H9 (cell line): Measurements from ENCODE around the gene SCFD2. TPM values are rescaled to one million over a fixed set of nuclear protein-coding genes. Genes with fewer than 3 reads are reported as not detected.

ENCODE experiments used
- DNase-seq: peaks from one replicate; pipeline ENCODE4 v3.0.0-alpha.2; 2017
- H2AFZ ChIP-seq: one replicate; pipeline ENCODE4 v1.6.1; 2013; ENCODE audit warnings: mild to moderate bottlenecking, low read length, control low read depth, moderate library complexity
- H2AK5ac ChIP-seq: 2 replicates; pipeline ENCODE4 v1.6.1; 2013; ENCODE audit warnings: low read length, control low read depth, mixed read lengths; ENCODE audit not compliant: insufficient read length
- H2BK120ac ChIP-seq: one replicate; pipeline ENCODE4 v1.6.1; 2013; ENCODE audit warnings: low read depth, mild to moderate bottlenecking, low read length, control low read depth, inconsistent platforms; ENCODE audit not compliant: poor library complexity, severe bottlenecking
- H2BK12ac ChIP-seq: 2 replicates; pipeline ENCODE4 v1.6.1; 2013; ENCODE audit warnings: low read length, control low read depth, mixed read lengths, low read depth; ENCODE audit not compliant: insufficient read length
- H2BK15ac ChIP-seq: 2 replicates; pipeline ENCODE4 v1.6.1; 2013; ENCODE audit warnings: low read depth, low read length, control low read depth
- H2BK20ac ChIP-seq: one replicate; pipeline ENCODE4 v1.6.1; 2013; ENCODE audit warnings: low read depth, mild to moderate bottlenecking, low read length, control low read depth, inconsistent platforms; ENCODE audit not compliant: poor library complexity, severe bottlenecking
- H2BK5ac ChIP-seq: 2 replicates; pipeline ENCODE4 v1.6.1; 2013; ENCODE audit warnings: low read length, control low read depth, mixed read lengths; ENCODE audit not compliant: insufficient read length
- H3K14ac ChIP-seq: 2 replicates; pipeline ENCODE4 v1.6.1; 2013; ENCODE audit warnings: low read length, control low read depth; ENCODE audit not compliant: insufficient read depth
- H3K18ac ChIP-seq: 2 replicates; pipeline ENCODE4 v1.6.1; 2013; ENCODE audit warnings: low read depth, mild to moderate bottlenecking, mixed read lengths, low read length, control low read depth; ENCODE audit not compliant: insufficient read length
- H3K23ac ChIP-seq: 2 replicates; pipeline ENCODE4 v1.6.1; 2013; ENCODE audit warnings: low read length, control low read depth, mixed read lengths, low read depth; ENCODE audit not compliant: insufficient read length
- H3K23me2 ChIP-seq: 2 replicates; pipeline ENCODE4 v1.6.1; 2013; ENCODE audit warnings: low read depth, mild to moderate bottlenecking, mixed read lengths, low read length, control low read depth; ENCODE audit not compliant: insufficient read length, poor library complexity, severe bottlenecking
- H3K27ac ChIP-seq: 2 replicates; pipeline ENCODE4 v1.5.1; 2013; ENCODE audit warnings: low read length, control low read depth, mixed read lengths, low read depth; ENCODE audit not compliant: insufficient read length
- H3K27me3 ChIP-seq: 2 replicates; pipeline ENCODE4 v1.6.1; 2013; ENCODE audit warnings: low read length, control low read depth, inconsistent platforms; ENCODE audit not compliant: insufficient read depth
- H3K4ac ChIP-seq: 2 replicates; pipeline ENCODE4 v1.6.1; 2013; ENCODE audit warnings: low read depth, mild to moderate bottlenecking, control low read depth, inconsistent platforms, low read length, moderate library complexity
- H3K4me1 ChIP-seq: 2 replicates; pipeline ENCODE4 v1.6.1; 2013; ENCODE audit warnings: low read length, control low read depth, inconsistent platforms; ENCODE audit not compliant: insufficient read depth
- H3K4me2 ChIP-seq: 2 replicates; pipeline ENCODE4 v1.6.1; 2013; ENCODE audit warnings: low read length, control low read depth, mixed read lengths; ENCODE audit not compliant: insufficient read length, insufficient read depth
- H3K56ac ChIP-seq: 2 replicates; pipeline ENCODE4 v1.6.1; 2013; ENCODE audit warnings: low read depth, mild to moderate bottlenecking, mixed read lengths, low read length, control low read depth; ENCODE audit not compliant: insufficient read length
- H3K79me1 ChIP-seq: 2 replicates; pipeline ENCODE4 v1.6.1; 2013; ENCODE audit warnings: low read depth, mild to moderate bottlenecking, moderate library complexity, low read length, control low read depth, inconsistent platforms; ENCODE audit not compliant: insufficient read depth, poor library complexity, severe bottlenecking
- H3K79me2 ChIP-seq: 2 replicates; pipeline ENCODE4 v1.6.1; 2013; ENCODE audit warnings: low read length, control low read depth, inconsistent platforms; ENCODE audit not compliant: insufficient read depth
- H3K9ac ChIP-seq: 2 replicates; pipeline ENCODE4 v1.6.1; 2013; ENCODE audit warnings: low read length, control low read depth, mixed read lengths; ENCODE audit not compliant: insufficient read length; ENCODE audit errors: extremely low read depth
- H3K9me3 ChIP-seq: one replicate; pipeline ENCODE4 v1.6.1; 2013; ENCODE audit warnings: low read depth, low read length, inconsistent platforms; ENCODE audit not compliant: control insufficient read depth
- H3T11ph ChIP-seq: one replicate; pipeline ENCODE4 v1.6.1; 2013; ENCODE audit warnings: mild to moderate bottlenecking, low read length, control low read depth, inconsistent platforms
- H4K20me1 ChIP-seq: one replicate; pipeline ENCODE4 v1.6.1; 2013; ENCODE audit not compliant: control insufficient read depth, insufficient read length, insufficient read depth
- H4K5ac ChIP-seq: 2 replicates; pipeline ENCODE4 v1.6.1; 2013; ENCODE audit warnings: low read depth, mild to moderate bottlenecking, mixed read lengths, low read length, control low read depth; ENCODE audit not compliant: insufficient read length
- H4K8ac ChIP-seq: replicated peaks from 2 replicates; pipeline ENCODE4 v1.6.1; 2013; ENCODE audit warnings: low read length, control low read depth, mixed read lengths, low read depth; ENCODE audit not compliant: insufficient read length
- H4K91ac ChIP-seq: 2 replicates; pipeline ENCODE4 v1.6.1; 2013; ENCODE audit warnings: low read depth, mild to moderate bottlenecking, moderate library complexity, mixed read lengths, low read length, control low read depth; ENCODE audit not compliant: insufficient read length
- H3K27ac Mint-ChIP-seq, 3 experiments: 2 replicates in 2 of 3; 3 replicates in 1 of 3; pipeline ENCODE4 v1.8.0; 2020 to 2021; ENCODE audit warnings: mixed read lengths in 3 of 3, mild to moderate bottlenecking in 1 of 3, moderate library complexity in 1 of 3
- H3K27me3 Mint-ChIP-seq: 2 replicates; pipeline ENCODE4 v1.8.0; 2021; ENCODE audit warnings: low read depth, mild to moderate bottlenecking, moderate library complexity, mixed read lengths
- H3K36me3 Mint-ChIP-seq, 3 experiments: 2 replicates in 2 of 3; 3 replicates in 1 of 3; pipeline ENCODE4 v1.8.0; 2020 to 2021; ENCODE audit warnings: low read depth in 3 of 3, mixed read lengths in 3 of 3; ENCODE audit not compliant: insufficient read depth in 1 of 3
- H3K4me1 Mint-ChIP-seq, 2 experiments: 2 replicates each; pipeline ENCODE4 v1.8.0; 2020; ENCODE audit warnings: mixed read lengths in 2 of 2
- H3K4me3 Mint-ChIP-seq, 2 experiments: 2 replicates in 1 of 2; 3 replicates in 1 of 2; pipeline ENCODE4 v1.8.0; 2020 to 2021; ENCODE audit warnings: mild to moderate bottlenecking in 2 of 2, mixed read lengths in 2 of 2, moderate library complexity in 1 of 2
- H3K9me3 Mint-ChIP-seq, 2 experiments: 2 replicates in 1 of 2; 3 replicates in 1 of 2; pipeline ENCODE4 v1.8.0; 2020; ENCODE audit warnings: mild to moderate bottlenecking in 2 of 2, mixed read lengths in 2 of 2, moderate library complexity in 1 of 2
- CTCF ChIP-seq: fragments of 200-600 bp; sonication (generic); conservative IDR thresholded peaks from 3 replicates; pipeline ENCODE4 v1.8.0; 2021; ENCODE audit warnings: antibody characterized with exemption, mild to moderate bottlenecking
- WGBS: extraction: QIAGEN DNeasy Blood & Tissue Kit; methylation state at CpG from one replicate; pipeline ENCODE4 v1.1.7; 2013; ENCODE audit warnings: missing lambda C conversion rate, low lambda C conversion rate, mixed read lengths; ENCODE audit not compliant: insufficient read length; ENCODE audit errors: extremely low coverage; 5-methylcytosine and 5-hydroxymethylcytosine counted together
- total RNA-seq: library from RNA; stranded (reverse); gene quantifications from 2 replicates; pipeline ENCODE4 v1.2.1, GENCODE V29; 2021

Gene SCFD2
- total RNA-seq, 1 experiment from 2014 or later = 10.1 TPM

GRCh38 chr4:53075162-53075785 lies 290.6 kb downstream of the SCFD2 start:
- Mint-ChIP-seq H3K9me3 (no peaks in the 10 kb centered on the region), H3K4me3 (no peak overlapping the region), H3K36me3 (no peaks in the 10 kb centered on the region), H3K27ac (no peak overlapping the region), H3K27me3 (no peaks in the 10 kb centered on the region), H3K4me1 (peaks cover 5 to 13% of the 10 kb centered on the region in 2 experiments)
- H3K9me3 ChIP-seq = no peaks in the 10 kb centered on the region
- H4K8ac ChIP-seq = no peak overlapping the region
- peaks cover 3% of the 10 kb centered on the region; the same call in 1 of the 2 replicates for H3K4me1 ChIP-seq
- H3K23ac ChIP-seq = no peak overlapping the region
- no peak overlapping the region for H2AFZ ChIP-seq
- no peak overlapping the region for H3K14ac ChIP-seq
- no peak overlapping the region for H2BK5ac ChIP-seq
- H3K79me2 ChIP-seq = no peaks in the 10 kb centered on the region
- no CpG with 5 or more reads among the region's 1 CpG for WGBS
- H2BK120ac ChIP-seq = no peak overlapping the region
- H2BK15ac ChIP-seq = no peak overlapping the region
- no peak overlapping the region for H3T11ph ChIP-seq
- H3K23me2 ChIP-seq = no peaks in the 10 kb centered on the region
- H3K56ac ChIP-seq = no peak overlapping the region
- H3K27ac ChIP-seq = no peak overlapping the region
- H2AK5ac ChIP-seq = no peak overlapping the region
- H3K27me3 ChIP-seq = no peaks in the 10 kb centered on the region
- H3K4ac ChIP-seq = no peak overlapping the region
- H3K18ac ChIP-seq = no peak overlapping the region
- no peak overlapping the region for H2BK20ac ChIP-seq
- H3K4me2 ChIP-seq = no peak overlapping the region
- no peak for TF ChIP-seq CTCF
- no peak for DNase-seq
- H3K9ac ChIP-seq = no peak overlapping the region
- no peak overlapping the region for H2BK12ac ChIP-seq
- H4K20me1 ChIP-seq = no peaks in the 10 kb centered on the region
- no peaks in the 10 kb centered on the region for H3K79me1 ChIP-seq
- no peak overlapping the region for H4K5ac ChIP-seq
- H4K91ac ChIP-seq = no peak overlapping the region
